ENCODE measurements around the gene TNFRSF13B.

GRCh38 chr17:17004251-17004996 is 32.5 kb upstream of the TNFRSF13B start:
- no peak for TF ChIP-seq JUN (IDR thresholded peaks at IDR 0.05; ENCODE audit: borderline replicate concordance, insufficient read depth, insufficient read length, low read depth)
- TF ChIP-seq CTCF (IDR thresholded peaks at IDR 0.05; ENCODE audit: extremely low read depth in 1 of 2, insufficient read depth in 1 of 2, low read depth in 1 of 2, low read length in 2 of 2) = no peak
- no peak for TF ChIP-seq POLR2AphosphoS5 (IDR thresholded peaks at IDR 0.05; ENCODE audit: insufficient read depth, low read depth, low read length)
- TF ChIP-seq POLR2A (IDR thresholded peaks at IDR 0.05; ENCODE audit: low read depth, low read length) = no peak
- TF ChIP-seq MAX (IDR thresholded peaks at IDR 0.05; ENCODE audit: insufficient read depth, insufficient read length) = no peak
- no peak for TF ChIP-seq FOS (IDR thresholded peaks at IDR 0.05; ENCODE audit: borderline replicate concordance, insufficient read depth, low read length)
- no peak for TF ChIP-seq EZH2 (IDR thresholded peaks at IDR 0.05; ENCODE audit: borderline replicate concordance, low read depth, low read length, severe bottlenecking)
- TF ChIP-seq MYC (IDR thresholded peaks at IDR 0.05; ENCODE audit: low read depth, low read length) = no peak
- no peak for TF ChIP-seq GATA2 (IDR thresholded peaks at IDR 0.05; ENCODE audit: insufficient read depth, insufficient read length, low read depth, low read length)
